ES-I3 (cell line): ENCODE results near the gene SH3BP1.

Experiments
- H3K36me3 ChIP-seq: 2 replicates; pipeline ENCODE4 v1.6.1; 2013; ENCODE audit warnings: mild to moderate bottlenecking, low read length, control low read depth, moderate library complexity; ENCODE audit not compliant: insufficient read depth
- H3K4me1 ChIP-seq: 2 replicates; pipeline ENCODE4 v1.6.1; 2013; ENCODE audit warnings: mild to moderate bottlenecking, control low read depth, low read length; ENCODE audit not compliant: insufficient read depth
- H3K9ac ChIP-seq: 2 replicates; pipeline ENCODE4 v1.6.1; 2013; ENCODE audit warnings: low read depth, mild to moderate bottlenecking, low read length, moderate library complexity
- H3K9me3 ChIP-seq: 2 replicates; pipeline ENCODE4 v1.6.1; 2013; ENCODE audit warnings: mild to moderate bottlenecking, low read length, moderate library complexity; ENCODE audit not compliant: control insufficient read depth, insufficient read depth

SH3BP1 gene

DNA sequence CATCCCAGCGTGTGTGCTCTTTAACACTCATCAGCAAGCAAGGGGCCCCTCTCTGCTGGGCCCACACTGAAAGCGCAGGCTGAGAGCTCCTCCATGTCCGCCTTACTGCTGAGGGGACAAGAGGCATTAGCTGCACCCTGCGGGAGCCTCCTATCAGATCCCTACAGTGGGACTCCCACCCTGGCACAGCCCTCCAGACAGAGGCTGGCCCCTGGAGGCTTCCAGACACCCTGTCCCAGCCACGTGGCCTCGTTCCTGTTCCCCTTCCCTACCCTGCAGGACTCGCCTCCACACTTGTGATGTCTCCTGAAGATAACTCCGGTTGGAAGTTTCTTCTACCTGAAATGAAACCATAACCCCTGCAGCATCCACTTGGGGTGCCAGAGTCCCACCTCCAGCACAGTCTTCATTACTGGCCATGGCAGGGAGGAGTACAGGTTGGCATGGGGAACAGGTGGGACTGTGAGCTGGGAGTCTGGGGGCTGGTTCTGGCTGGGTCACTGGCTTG, 5.0 kb upstream of the SH3BP1 start:
- Histone ChIP-seq H3K9ac (peak overlapping the region; percentile 16), H3K4me1 (peaks cover 25% of the 10 kb centered on the region), H3K9me3 (no peaks in the 10 kb centered on the region), H3K36me3 (peaks cover 6% of the 10 kb centered on the region)

GRCh38 chr22:37635157-37635556, 4.3 kb upstream of the SH3BP1 start:
- H3K9ac ChIP-seq: no peak overlapping the region
- H3K9me3 ChIP-seq: no peaks in the 10 kb centered on the region
- peaks cover 6% of the 10 kb centered on the region for H3K36me3 ChIP-seq
- peaks cover 25% of the 10 kb centered on the region for H3K4me1 ChIP-seq

DNA sequence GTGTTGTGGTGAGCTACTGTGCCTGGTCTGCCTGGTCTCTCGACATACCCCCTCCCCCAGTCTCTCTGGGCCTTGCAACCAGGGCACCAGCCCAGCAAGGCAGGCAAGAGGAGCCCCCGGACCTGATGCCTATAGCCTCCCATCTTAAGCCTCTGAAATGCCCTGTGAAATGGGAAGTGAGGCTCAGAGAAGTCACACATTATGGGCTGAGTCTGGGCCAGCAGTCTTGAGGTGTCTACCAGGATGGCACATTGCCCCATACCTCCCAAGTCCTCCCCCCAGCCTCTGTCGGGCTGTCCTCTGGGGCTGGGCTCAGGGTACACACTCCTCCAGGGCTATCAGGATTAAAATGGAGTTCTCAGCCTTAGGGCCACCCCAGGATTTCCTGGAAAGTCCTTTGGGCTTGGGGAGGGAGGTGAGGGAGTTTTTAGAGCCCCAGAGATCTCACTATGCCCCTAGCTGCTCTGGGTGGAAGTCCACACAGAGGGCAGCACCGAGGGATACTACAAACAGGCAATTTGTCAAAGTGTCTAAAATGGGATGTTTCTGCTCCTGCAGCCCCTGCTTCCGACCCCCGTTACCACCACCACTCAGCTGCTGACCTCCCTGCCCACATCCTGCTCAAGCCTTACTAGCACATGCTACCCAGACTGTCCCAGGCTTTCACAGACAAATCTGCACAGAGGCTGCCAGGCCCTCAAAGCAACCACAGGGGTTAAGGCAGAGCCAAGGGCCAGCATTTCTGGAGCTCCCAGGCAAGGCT, 3.1 kb upstream of the SH3BP1 start:
- no peaks in the 10 kb centered on the region for H3K9me3 ChIP-seq
- H3K4me1 ChIP-seq: peaks cover 30% of the 10 kb centered on the region
- H3K36me3 ChIP-seq: peaks cover 3% of the 10 kb centered on the region
- H3K9ac ChIP-seq: no peak overlapping the region

GRCh38 chr22:37636949-37637273, 2.6 kb upstream of the SH3BP1 start:
- Histone ChIP-seq H3K36me3 (peaks cover under 1% of the 10 kb centered on the region; the same call in 1 of the 2 replicates), H3K9me3 (no peaks in the 10 kb centered on the region), H3K9ac (no peak overlapping the region), H3K4me1 (peaks cover 30% of the 10 kb centered on the region)

DNA sequence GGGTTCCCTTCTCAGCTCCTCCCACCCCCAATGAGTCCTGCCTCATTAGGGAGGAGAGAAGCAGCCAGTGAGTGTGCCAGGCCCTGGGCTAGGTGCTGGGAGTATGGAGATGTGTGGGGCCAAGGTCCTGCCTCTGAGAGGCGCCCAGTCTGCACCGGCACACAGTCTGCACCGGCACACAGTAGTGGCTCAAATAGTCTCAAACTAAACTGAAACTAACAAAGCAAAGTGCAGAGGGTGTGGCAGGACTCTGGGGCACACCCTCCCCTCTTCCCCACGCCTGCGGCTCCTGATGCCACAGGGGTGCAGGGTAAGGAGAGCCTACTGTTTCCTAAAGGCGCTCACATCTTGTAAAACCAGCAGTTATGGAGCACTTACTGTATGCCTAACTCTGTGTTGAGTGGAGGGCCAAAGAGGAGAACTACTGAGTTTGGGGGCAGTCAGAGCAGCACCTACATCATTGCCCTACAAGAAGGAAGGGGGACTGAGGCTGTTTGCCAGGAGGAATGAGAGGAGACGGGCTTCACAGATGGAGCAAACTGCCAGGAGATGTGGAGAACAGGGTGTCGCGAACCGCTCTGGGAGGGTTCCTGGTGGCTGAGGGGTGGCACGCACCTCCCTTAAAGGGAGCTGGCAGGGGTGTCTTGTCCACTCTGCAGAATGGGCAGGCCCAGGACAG, 939 bp upstream of the SH3BP1 start:
- Histone ChIP-seq H3K36me3 (peaks cover 4% of the 10 kb centered on the region; the same call in 1 of the 2 replicates), H3K4me1 (peaks cover 24% of the 10 kb centered on the region), H3K9me3 (no peaks in the 10 kb centered on the region), H3K9ac (peak overlapping the region; percentile 53; the same call in 1 of the 2 replicates)

DNA sequence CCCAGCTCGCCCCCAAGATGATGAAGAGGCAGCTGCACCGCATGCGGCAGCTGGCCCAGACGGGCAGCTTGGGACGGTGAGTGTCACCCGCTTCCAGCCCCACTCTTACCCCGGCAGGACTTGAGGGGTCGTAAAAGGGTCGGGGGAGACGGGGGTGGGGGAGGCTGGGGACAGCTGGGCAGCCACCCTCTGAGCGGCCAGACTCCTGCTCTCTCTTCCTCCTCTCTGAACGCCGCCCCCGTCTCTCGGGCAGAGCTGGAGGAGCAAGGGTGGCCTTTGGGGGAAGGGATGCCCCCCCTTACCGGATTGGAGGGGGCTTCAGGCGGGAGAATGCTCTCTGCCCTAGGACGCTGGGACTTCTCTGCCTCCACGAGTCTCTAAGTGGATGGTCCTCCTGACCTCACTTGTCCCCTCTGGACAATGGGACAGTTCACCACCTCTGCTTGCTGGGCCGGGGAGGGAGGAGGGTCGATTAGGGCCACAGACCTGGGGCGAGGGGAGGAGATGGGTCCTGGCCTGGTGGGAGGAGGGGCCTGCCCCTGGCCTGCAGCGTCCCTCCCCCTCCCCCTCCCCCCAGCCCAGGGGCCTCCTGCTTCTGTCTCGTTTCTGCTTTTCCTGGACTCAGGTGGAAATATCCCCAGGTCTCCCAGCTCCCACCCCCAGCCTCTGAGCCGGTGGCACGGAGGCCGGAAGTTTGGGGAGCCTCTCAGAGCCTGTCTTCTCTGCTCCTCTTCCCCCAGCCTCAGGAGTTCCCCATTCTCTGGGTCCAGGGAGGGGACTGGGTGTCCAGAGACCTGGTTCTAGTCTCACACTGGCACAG, 512 bp downstream of the SH3BP1 start:
- peaks cover 7% of the 10 kb centered on the region; the same call in 1 of the 2 replicates for H3K36me3 ChIP-seq
- peaks cover 13% of the 10 kb centered on the region; the same call in 1 of the 2 replicates for H3K4me1 ChIP-seq
- no peaks in the 10 kb centered on the region for H3K9me3 ChIP-seq
- peak overlapping the region; percentile 53 for H3K9ac ChIP-seq

- no peaks in the 10 kb centered on the region for H3K9me3 ChIP-seq
- peaks cover 7% of the 10 kb centered on the region; the same call in 1 of the 2 replicates for H3K36me3 ChIP-seq
- H3K9ac ChIP-seq: peak overlapping the region; percentile 53
- peaks cover 11% of the 10 kb centered on the region; the same call in 1 of the 2 replicates for H3K4me1 ChIP-seq
Measured at GRCh38 chr22:37640591-37641560, 1.4 kb downstream of the SH3BP1 start.

- Histone ChIP-seq H3K9ac (no peak overlapping the region), H3K9me3 (no peaks in the 10 kb centered on the region), H3K36me3 (peaks cover 7% of the 10 kb centered on the region; the same call in 1 of the 2 replicates), H3K4me1 (peaks cover 11% of the 10 kb centered on the region; the same call in 1 of the 2 replicates)
Measured at GRCh38 chr22:37641561-37641949, 2.1 kb downstream of the SH3BP1 start.

DNA sequence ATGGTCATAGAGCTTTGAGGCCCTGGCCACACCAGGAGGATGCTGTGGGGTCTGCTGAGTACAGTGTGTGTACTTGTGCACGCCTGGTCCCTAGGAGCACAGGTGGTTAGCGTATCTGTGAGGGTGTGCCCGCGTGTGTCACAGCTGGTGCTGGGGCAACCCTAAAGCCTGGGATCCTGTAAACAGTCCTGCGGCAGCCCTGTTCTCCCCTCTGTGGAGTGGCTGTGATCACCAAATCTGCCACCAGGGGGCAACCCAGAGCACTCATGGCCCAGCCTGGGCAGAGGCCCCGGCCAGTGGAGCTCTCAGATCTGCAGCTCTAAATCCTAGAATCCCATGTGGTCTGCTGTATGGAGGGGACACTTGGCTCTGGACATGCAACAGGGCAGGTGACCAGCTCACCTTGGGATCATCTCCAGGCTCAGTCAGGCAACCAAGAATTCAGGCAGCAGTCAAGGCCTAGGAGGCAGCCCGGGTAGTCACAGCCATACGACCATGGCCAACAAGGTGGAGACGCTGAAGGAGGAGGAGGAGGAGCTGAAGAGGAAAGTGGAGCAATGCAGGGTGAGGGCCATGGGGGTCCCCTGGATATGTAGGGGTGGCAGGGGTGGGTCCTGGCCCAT, 3.9 kb downstream of the SH3BP1 start:
- Histone ChIP-seq H3K36me3 (peaks cover 10% of the 10 kb centered on the region; the same call in 1 of the 2 replicates), H3K9ac (no peak overlapping the region), H3K9me3 (no peaks in the 10 kb centered on the region), H3K4me1 (peaks cover 10% of the 10 kb centered on the region; the same call in 1 of the 2 replicates)

- Histone ChIP-seq H3K9ac (no peak overlapping the region), H3K36me3 (peaks cover 16% of the 10 kb centered on the region), H3K4me1 (no peaks in the 10 kb centered on the region), H3K9me3 (no peaks in the 10 kb centered on the region)
Measured at GRCh38 chr22:37647317-37647716, 7.8 kb downstream of the SH3BP1 start.

DNA sequence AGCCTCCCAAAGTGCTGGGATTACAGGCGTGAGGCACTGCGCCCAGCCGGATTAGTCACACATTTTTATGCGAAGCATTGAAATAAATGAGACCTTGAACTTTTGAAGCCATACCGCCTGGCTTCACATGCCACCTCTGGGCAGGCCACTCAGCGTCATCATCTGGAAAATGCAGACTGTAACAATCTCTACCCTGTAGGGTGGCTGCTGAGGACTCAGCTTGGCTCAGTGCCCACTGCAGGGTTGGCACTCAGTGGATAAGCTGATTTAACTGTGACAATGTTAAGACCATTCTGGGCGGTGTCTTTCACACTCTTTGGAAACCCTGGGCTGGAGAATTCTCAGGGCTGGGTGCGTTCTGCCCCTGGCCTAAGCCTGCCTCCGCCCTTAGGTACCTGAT, 8.5 kb downstream of the SH3BP1 start:
- Histone ChIP-seq H3K9ac (no peak overlapping the region), H3K4me1 (no peaks in the 10 kb centered on the region), H3K9me3 (no peaks in the 10 kb centered on the region), H3K36me3 (peaks cover 16% of the 10 kb centered on the region)

DNA sequence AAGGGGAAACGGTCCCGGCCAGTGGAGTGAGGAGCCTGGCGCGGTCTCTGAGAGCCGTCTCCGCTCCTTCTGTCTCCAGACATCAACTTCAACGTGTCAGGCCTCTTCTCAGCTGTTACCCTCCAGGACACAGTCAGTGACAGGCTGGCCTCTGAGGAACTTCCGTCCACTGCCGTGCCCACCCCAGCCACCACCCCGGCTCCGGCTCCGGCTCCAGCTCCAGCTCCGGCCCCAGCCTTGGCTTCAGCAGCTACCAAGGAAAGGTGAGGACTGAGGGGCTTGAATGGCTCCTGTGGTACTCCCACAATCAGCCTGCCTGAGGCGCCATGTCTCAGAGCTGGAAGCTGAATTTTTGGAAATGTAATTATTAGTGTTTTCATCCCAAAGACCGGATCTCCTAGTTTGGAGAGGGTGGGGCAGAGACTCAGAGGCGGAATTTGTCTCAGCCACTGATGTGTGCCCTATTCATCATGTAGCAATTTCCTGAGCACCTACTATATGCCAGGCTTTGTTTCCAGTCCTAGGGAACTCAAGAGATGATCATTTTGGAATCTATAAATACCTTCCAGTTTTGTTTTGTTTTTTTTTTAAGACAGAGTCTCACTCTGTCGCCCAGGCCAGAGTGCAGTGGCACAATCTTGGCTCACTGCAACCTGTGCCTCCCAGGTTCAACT, 11.1 kb downstream of the SH3BP1 start:
- H3K36me3 ChIP-seq: peaks cover 11% of the 10 kb centered on the region
- no peak overlapping the region for H3K9ac ChIP-seq
- H3K9me3 ChIP-seq: no peaks in the 10 kb centered on the region
- no peaks in the 10 kb centered on the region for H3K4me1 ChIP-seq
